Measurements from ENCODE around the gene DGKB.

GRCh38 chr7:14590206-14590605 is 312.3 kb downstream of the DGKB start:
- TF ChIP-seq CTCF (IDR thresholded peaks at IDR 0.05) (no peak), POLR2A (IDR thresholded peaks at IDR 0.05) (no peak)

Measured in body of pancreas (tissue), 4 donors.